HT1080 (cell line): Measurements from ENCODE around the gene ARAP3. TPM values are rescaled to one million over a fixed set of nuclear protein-coding genes. Genes with fewer than 3 reads are reported as not detected.
"Not testable (repeated sequence)": the region's sequence is repeated elsewhere in the genome, so short reads cannot be mapped to it uniquely, and the experiment has no call there.

Source experiments
- DNase-seq: peaks from one replicate; pipeline ENCODE4 v3.0.0-alpha.2; 2015; ENCODE audit warnings: low read depth
- polyA plus RNA-seq, 2 experiments: library from polyadenylated mRNA; depleted of rRNA; stranded (reverse); fragments of >200 nt; gene quantifications; 2 replicates each; pipeline ENCODE4 v1.2.3, GENCODE V29; 2015
- total RNA-seq: library from RNA; depleted of rRNA; stranded (reverse); fragments of >200 nt; shearing (Covaris generic); gene quantifications from 2 replicates; pipeline ENCODE4 v1.2.3, GENCODE V29; 2014; rRNA removed

Gene ARAP3, protein sequence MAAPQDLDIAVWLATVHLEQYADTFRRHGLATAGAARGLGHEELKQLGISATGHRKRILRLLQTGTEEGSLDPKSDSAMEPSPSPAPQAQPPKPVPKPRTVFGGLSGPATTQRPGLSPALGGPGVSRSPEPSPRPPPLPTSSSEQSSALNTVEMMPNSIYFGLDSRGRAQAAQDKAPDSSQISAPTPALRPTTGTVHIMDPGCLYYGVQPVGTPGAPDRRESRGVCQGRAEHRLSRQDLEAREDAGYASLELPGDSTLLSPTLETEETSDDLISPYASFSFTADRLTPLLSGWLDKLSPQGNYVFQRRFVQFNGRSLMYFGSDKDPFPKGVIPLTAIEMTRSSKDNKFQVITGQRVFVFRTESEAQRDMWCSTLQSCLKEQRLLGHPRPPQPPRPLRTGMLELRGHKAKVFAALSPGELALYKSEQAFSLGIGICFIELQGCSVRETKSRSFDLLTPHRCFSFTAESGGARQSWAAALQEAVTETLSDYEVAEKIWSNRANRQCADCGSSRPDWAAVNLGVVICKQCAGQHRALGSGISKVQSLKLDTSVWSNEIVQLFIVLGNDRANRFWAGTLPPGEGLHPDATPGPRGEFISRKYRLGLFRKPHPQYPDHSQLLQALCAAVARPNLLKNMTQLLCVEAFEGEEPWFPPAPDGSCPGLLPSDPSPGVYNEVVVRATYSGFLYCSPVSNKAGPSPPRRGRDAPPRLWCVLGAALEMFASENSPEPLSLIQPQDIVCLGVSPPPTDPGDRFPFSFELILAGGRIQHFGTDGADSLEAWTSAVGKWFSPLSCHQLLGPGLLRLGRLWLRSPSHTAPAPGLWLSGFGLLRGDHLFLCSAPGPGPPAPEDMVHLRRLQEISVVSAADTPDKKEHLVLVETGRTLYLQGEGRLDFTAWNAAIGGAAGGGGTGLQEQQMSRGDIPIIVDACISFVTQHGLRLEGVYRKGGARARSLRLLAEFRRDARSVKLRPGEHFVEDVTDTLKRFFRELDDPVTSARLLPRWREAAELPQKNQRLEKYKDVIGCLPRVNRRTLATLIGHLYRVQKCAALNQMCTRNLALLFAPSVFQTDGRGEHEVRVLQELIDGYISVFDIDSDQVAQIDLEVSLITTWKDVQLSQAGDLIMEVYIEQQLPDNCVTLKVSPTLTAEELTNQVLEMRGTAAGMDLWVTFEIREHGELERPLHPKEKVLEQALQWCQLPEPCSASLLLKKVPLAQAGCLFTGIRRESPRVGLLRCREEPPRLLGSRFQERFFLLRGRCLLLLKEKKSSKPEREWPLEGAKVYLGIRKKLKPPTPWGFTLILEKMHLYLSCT (N-terminal part only)
- 4.6 and 4.8 TPM in 2 replicates for total RNA-seq
- polyA plus RNA-seq (2015; cell fraction: cytosol; rRNA removed), result 6.5 and 7.4 TPM in 2 replicates
- polyA plus RNA-seq (2015; cell fraction: nucleus; rRNA removed), result 25.8 and 28.3 TPM in 2 replicates

DNA sequence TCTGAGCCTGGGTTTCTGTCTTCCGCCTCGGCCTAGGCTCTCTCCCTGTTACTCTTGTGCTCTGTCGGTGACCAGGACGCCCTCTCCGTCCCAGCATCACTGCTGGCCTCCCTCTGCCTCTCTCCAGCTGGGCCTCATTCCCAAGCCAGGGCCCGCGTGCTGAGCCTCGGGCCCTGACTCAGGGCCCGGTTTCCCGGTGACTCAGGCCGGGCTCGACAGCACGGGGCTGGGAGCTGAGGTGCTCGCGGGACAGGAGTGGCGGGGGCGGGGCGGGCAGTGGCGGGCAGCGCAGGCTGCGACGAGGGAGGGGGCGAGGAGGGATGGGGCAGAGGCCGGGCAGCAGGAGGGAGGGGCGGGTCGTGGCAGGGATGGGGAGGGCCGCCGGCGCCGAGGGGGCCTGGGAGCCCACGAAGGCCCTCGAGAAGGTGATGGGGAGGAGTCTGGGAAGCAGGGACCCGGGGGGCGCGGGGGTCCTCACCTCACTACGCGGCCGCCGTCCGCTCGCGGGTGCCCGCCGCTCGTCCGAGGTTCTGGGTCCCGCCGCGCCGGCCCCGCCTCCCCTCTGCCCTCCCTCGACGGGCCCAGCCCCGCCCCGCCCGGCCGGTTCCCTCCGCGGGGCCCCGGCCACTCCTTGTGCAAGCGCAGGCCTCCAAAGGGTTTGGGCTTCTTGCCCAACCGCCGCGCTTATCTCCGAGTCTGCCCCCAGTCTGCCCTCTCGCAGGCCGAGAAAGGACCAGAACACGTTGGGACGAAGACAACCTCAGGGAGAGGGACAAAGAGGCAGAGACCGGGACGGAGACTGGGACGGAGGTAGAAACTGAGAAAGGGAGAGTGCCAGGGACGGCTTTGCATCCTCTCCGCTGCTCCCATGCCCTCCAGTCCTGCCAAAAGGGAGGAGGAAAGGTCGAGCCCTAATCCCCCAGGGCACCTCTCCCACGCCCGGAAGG, at the start of gene ARAP3:
ARAP3 (minus strand) TSS at position 536 of the 947 bp plus-strand sequence. CDS start 1,744 bp downstream, outside the sequence.
- DNase-seq, result peak; percentile 78

GRCh38 chr5:141729387-141730006, 47.5 kb upstream of the ARAP3 start:
- no peak for DNase-seq

DNA sequence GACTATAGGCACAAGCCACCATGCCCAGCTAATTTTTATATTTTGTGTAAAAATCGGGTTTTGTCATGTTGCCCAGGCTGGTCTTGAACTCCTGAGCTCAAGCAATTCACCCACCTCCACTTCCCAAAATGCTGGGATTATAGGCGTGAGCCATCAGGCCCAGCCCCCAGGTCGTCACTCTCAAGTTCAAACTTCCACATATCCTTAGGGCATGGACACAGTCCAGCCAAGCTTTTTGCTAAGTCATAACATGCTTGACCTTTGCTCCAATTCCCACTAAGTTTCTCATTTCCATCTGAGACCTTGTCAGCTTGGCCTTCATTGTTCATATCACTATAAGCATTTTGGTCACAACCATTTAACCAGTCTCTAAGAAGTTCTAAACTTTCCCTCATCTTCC, 43.9 kb upstream of the ARAP3 start:
- no peak for DNase-seq

DNA sequence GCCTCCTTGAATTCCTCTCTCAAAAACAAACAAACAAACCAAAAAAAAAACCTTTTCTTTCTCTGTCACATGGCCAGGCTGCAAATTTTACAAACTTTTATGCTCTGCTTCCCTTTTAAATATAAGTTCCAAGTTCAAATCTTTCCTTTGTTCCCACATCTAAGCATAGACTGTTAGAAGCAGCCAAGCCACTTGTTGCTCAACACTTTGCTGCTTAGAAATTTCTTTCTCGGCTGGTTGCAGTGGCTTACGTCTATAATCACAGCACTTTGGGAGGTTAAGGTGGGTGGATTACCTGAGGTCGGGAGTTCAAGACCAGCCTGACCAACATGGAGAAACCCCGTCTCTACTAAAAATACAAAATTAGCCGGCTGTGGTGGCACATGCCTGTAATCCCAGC, 43.1 kb upstream of the ARAP3 start:
- not testable (repeated sequence) for DNase-seq

GRCh38 chr5:141722266-141722665, 40.2 kb upstream of the ARAP3 start:
- no peak for DNase-seq

DNA sequence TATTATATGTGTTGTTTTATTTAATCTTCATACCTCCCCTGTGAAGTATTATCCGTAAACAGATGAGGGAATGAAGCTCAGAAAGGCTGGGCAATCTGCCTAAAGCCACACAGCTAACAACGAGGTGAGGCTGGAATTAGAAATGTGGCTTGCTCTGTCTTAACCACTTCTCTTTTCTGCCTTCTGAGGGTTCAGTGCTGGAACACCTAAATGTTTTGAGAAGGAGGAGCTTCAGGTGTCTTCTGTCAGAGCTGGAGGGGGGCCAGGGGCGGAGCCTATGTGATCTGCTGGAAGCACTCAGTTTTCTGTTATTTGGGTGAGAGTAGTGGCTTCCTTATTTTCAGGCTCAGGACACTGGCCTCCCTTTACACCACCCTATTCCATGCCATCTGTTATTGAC, 35.0 kb upstream of the ARAP3 start:
- DNase-seq, result no peak

GRCh38 chr5:141716468-141716867, 34.4 kb upstream of the ARAP3 start:
- DNase-seq, result no peak

- DNase-seq, result no peak
These were observed 34.0 kb upstream of the ARAP3 start for GRCh38 chr5:141716009-141716408.

- no peak for DNase-seq
These were observed 33.4 kb upstream of the ARAP3 start for GRCh38 chr5:141715346-141715905.

GRCh38 chr5:141714542-141715310, 32.7 kb upstream of the ARAP3 start:
- peak; percentile 29 for DNase-seq

- peak; percentile 26 for DNase-seq
These were observed 31.7 kb upstream of the ARAP3 start for GRCh38 chr5:141713616-141714309.

DNA sequence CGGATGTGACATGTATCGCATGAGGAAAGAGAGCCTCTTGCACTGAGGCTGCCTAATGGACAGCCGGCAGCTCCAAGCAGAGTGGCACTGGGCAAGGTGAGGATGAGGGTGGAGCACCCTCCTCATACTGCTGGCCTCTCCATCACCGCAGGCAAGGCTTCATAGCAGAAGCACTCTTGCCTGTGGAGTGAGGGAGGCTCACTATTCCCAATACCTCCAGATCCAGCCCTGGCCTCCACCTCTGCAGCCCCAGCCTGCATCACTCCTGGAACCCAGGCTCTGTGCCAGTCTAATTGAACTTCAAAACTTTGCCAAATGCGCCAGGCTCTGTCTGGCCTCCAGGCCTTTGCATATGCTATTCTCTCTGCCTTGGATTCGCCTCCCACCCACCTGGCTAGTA, 29.7 kb upstream of the ARAP3 start:
- DNase-seq, result no peak

DNA sequence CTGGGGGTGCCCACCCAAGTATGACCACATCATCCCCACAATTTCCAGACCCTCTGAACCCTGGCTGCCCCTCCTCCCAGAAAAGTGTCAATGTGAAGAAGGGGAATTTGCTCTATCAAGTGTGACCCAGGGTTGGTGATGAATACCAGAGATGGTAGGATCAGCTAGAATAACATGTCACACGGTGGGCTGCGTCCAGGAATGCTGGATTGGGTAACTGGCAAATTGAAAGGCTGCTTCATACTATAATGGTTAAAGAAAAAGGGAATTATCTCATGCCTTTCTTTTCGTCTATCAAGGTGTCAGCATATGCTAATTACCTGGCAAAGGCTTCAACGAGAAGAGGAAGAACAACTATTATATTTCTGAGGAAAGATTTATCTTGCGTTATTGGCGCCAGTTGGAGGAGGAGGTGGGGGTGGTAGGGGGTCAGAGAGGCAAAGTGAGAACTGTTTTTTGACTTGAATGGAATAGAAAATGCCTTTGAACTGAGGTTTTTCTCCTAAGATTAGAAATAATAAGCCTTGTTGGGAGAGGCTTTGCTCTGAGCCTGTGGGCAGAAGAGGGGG, 27.8 kb upstream of the ARAP3 start:
- DNase-seq, result no peak

DNA sequence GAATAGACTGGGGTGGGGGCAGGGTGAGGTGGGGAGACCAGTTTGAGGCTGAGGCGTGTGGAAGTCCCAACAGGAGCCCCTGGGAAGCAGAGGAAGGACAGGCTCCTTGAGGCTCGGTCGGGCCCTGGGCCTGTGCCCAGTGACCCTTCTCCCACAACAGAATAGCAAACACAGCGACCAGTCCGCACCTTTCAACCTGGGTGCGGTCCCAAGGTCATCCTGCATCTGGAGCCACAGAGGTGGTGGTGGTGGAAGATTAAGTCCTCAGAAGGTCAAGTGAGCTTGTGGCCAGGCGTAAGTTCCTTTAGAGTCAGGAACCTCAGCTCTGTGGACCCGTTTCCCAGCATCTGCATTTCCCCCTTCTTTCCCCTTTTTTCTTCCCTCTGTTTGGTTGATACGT, 26.0 kb upstream of the ARAP3 start:
- no peak for DNase-seq

- DNase-seq, result no peak
These were observed 25.5 kb upstream of the ARAP3 start for GRCh38 chr5:141707510-141707909.

GRCh38 chr5:141706121-141706520, 24.1 kb upstream of the ARAP3 start:
- DNase-seq, result no peak

- DNase-seq, result no peak
These were observed 23.4 kb upstream of the ARAP3 start for GRCh38 chr5:141705469-141705868.
